DND-41 (cell line): ENCODE measurements around the gene SEMA4A.

Experiments
- ATAC-seq: fragments of 200-7000 bp; cut with Tn5 transposase; 3 replicates; pipeline ENCODE4 v1.9.1; 2021; ENCODE audit warnings: low read depth; ENCODE audit not compliant: insufficient read depth
- DNase-seq: peaks from one replicate; pipeline ENCODE4 v3.0.0-alpha.2; 2020
- H2AFZ ChIP-seq: 2 replicates; pipeline ENCODE4 v1.6.0; 2012; ENCODE audit warnings: low read depth, low read length
- H3K27ac ChIP-seq: 2 replicates; pipeline ENCODE4 v1.5.1; 2012; ENCODE audit warnings: low read length, inconsistent platforms
- H3K27me3 ChIP-seq: fragments of 200-600 bp; sonication (generic); 2 replicates; pipeline ENCODE4 v1.6.0; 2012; ENCODE audit warnings: low read length, mild to moderate bottlenecking, inconsistent platforms; ENCODE audit not compliant: insufficient read depth, poor library complexity
- H3K36me3 ChIP-seq: 2 replicates; pipeline ENCODE4 v1.5.1; 2012; ENCODE audit warnings: low read length, inconsistent platforms; ENCODE audit not compliant: insufficient read depth
- H3K4me1 ChIP-seq: 2 replicates; pipeline ENCODE4 v1.5.1; 2012; ENCODE audit warnings: mild to moderate bottlenecking, low read length; ENCODE audit not compliant: insufficient read depth
- H3K4me2 ChIP-seq: 2 replicates; pipeline ENCODE4 v1.6.0; 2012; ENCODE audit warnings: mild to moderate bottlenecking, moderate library complexity, low read length, inconsistent platforms; ENCODE audit not compliant: insufficient read depth
- H3K4me3 ChIP-seq, 2 experiments: fragments of 200-600 bp in 1 of 2; shearing (Covaris generic) in 1 of 2; 2 replicates each; pipeline ENCODE4 v1.5.1; 2012 to 2016; ENCODE audit warnings: inconsistent platforms in 2 of 2, low read length in 2 of 2, mild to moderate bottlenecking in 2 of 2, low read depth in 1 of 2, moderate library complexity in 1 of 2
- H3K79me2 ChIP-seq: 2 replicates; pipeline ENCODE4 v1.6.0; 2012; ENCODE audit warnings: low read length, inconsistent platforms; ENCODE audit not compliant: insufficient read depth
- H3K9ac ChIP-seq: 2 replicates; pipeline ENCODE4 v1.6.0; 2012; ENCODE audit warnings: low read depth, mild to moderate bottlenecking, inconsistent platforms, low read length, moderate library complexity
- H3K9me3 ChIP-seq: 2 replicates; pipeline ENCODE4 v1.5.1; 2012; ENCODE audit warnings: low read length, moderate library complexity, mild to moderate bottlenecking, inconsistent platforms; ENCODE audit not compliant: insufficient read depth, severe bottlenecking
- H4K20me1 ChIP-seq: 2 replicates; pipeline ENCODE4 v1.6.0; 2012; ENCODE audit warnings: low read length; ENCODE audit not compliant: insufficient read depth
- EZH2 ChIP-seq: IDR thresholded peaks from 3 replicates; pipeline ENCODE4 v1.6.1; 2012; ENCODE audit warnings: borderline replicate concordance, low read depth, mild to moderate bottlenecking, moderate library complexity, low read length, inconsistent platforms; ENCODE audit not compliant: severe bottlenecking
- TF ChIP-seq, protein P1 (sequence below): IDR thresholded peaks from 2 replicates; pipeline ENCODE4 v1.5.1; 2012; ENCODE audit warnings: borderline replicate concordance, low read length, moderate library complexity, mild to moderate bottlenecking; ENCODE audit not compliant: poor library complexity, severe bottlenecking; ENCODE audit errors: extremely low read depth

Gene SEMA4A

DNA sequence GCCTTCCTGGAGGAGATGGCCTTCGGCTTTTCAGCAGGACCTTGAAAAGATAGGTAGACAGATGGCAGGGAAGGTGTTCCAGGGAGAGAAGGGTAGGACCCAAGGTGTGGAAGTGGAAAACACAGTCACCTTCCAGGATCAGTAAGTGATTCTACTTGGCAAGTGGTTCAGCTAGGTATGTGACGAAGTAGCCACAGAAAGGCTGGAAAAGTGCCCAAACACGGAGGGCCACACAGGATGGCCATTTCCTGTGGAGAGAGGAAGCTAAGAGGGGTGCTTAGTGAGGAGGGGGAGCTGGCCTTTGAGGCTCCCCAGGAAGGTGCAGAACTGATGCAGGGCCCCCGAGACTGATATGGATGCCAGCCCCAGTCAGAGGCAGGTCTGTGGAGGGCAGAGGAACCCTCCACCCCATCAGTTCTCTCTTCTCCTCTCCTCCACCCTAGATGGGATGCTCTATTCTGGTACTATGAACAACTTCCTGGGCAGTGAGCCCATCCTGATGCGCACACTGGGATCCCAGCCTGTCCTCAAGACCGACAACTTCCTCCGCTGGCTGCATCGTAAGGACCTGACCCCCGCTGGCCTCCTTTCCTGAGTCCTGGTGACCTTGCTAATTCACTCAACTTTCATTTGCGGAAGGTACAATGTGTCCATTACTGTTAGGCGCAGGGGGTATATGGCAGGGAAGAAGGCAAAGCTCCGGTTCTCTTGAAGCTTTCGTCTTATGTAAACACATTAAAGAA lies 6.8 kb downstream of the SEMA4A start:
- H3K27ac ChIP-seq: no peak overlapping the region
- ATAC-seq: no peak

DNA sequence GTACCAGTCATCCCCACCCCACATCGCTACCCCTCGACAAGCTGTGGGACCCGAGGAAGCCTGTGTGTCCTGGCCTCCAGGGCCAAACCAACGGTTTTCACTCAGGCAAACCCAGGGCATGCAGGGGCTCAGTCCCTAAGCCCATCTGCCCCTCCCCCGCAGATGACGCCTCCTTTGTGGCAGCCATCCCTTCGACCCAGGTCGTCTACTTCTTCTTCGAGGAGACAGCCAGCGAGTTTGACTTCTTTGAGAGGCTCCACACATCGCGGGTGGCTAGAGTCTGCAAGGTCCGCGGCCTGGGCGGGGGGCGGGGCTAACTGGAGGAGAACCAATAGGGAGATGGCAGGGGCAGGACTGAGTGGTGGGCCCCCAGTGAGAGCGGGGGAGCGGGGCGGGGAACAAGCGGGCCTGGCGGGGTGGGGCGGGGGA lies 7.4 kb downstream of the SEMA4A start:
- Histone ChIP-seq H3K27ac (no peak overlapping the region), H3K79me2 (no peaks in the 10 kb centered on the region), H3K36me3 (no peaks in the 10 kb centered on the region), H3K27me3 (peaks cover 6% of the 10 kb centered on the region), H3K9me3 (no peaks in the 10 kb centered on the region), H3K9ac (no peak overlapping the region), H3K4me3 (no peak overlapping the region), H2AFZ (no peak overlapping the region), H3K4me1 (no peaks in the 10 kb centered on the region), H3K4me2 (no peak overlapping the region), H4K20me1 (no peaks in the 10 kb centered on the region)
- ATAC-seq (no peak), DNase-seq (no peak)
- TF ChIP-seq, protein P1, sequence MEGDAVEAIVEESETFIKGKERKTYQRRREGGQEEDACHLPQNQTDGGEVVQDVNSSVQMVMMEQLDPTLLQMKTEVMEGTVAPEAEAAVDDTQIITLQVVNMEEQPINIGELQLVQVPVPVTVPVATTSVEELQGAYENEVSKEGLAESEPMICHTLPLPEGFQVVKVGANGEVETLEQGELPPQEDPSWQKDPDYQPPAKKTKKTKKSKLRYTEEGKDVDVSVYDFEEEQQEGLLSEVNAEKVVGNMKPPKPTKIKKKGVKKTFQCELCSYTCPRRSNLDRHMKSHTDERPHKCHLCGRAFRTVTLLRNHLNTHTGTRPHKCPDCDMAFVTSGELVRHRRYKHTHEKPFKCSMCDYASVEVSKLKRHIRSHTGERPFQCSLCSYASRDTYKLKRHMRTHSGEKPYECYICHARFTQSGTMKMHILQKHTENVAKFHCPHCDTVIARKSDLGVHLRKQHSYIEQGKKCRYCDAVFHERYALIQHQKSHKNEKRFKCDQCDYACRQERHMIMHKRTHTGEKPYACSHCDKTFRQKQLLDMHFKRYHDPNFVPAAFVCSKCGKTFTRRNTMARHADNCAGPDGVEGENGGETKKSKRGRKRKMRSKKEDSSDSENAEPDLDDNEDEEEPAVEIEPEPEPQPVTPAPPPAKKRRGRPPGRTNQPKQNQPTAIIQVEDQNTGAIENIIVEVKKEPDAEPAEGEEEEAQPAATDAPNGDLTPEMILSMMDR: no peak
- no peak for TF ChIP-seq EZH2

More for the DNA sequence above, 6.8 kb downstream of the SEMA4A start:
- DNase-seq: no peak
- H3K9ac ChIP-seq: no peak overlapping the region
- H3K79me2 ChIP-seq: no peaks in the 10 kb centered on the region
- H3K36me3 ChIP-seq: no peaks in the 10 kb centered on the region
- no peaks in the 10 kb centered on the region for H3K9me3 ChIP-seq
- no peak overlapping the region for H3K4me3 ChIP-seq
- no peak overlapping the region for H2AFZ ChIP-seq
- peaks cover 6% of the 10 kb centered on the region for H3K27me3 ChIP-seq
- no peaks in the 10 kb centered on the region for H4K20me1 ChIP-seq
- H3K4me1 ChIP-seq: no peaks in the 10 kb centered on the region
- no peak overlapping the region for H3K4me2 ChIP-seq
- TF ChIP-seq, protein P1: no peak
- no peak for TF ChIP-seq EZH2

DNA sequence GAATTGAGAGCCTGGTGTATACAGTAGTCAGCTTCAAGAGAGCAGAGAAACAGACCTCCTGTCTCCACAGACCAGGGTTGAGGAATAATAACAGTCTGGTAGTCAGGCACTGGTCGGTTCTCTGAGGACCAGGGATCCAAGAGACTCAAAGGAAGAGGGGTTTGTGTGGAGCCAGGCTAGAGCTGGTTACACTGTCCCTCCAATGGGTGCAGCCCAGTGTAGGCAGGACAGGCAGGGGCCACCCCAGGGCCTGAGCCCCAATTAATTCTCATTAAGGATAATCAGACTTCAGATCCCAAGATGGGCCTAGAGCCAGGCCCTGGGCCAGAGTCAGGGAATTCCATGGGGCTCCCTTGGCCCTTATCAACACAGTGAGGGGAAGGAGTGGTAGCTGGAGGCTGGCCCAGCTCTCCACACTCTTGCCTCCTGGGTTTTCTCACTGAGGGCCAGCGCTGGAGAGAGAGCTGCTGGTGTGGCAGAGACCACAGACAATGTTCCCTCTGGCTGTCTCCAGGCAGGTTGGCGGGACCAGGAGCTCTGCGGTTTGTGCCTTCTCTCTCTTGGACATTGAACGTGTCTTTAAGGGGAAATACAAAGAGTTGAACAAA lies 9.1 kb downstream of the SEMA4A start:
- Histone ChIP-seq H3K4me2 (no peak overlapping the region), H3K9ac (no peak overlapping the region), H3K4me1 (no peaks in the 10 kb centered on the region), H4K20me1 (no peaks in the 10 kb centered on the region), H3K36me3 (no peaks in the 10 kb centered on the region), H3K9me3 (no peaks in the 10 kb centered on the region), H3K27ac (no peak overlapping the region), H3K27me3 (peaks cover 4% of the 10 kb centered on the region), H3K79me2 (no peaks in the 10 kb centered on the region), H3K4me3 (no peak overlapping the region), H2AFZ (no peak overlapping the region)
- DNase-seq (no peak), ATAC-seq (no peak)
- no peak for TF ChIP-seq EZH2
- TF ChIP-seq, protein P1: no peak
